Lower leg skin (tissue), 4 donors: ENCODE data around the gene SIK3. TPM values are rescaled to one million over a fixed set of nuclear protein-coding genes. Genes with fewer than 3 reads are reported as not detected.

Source experiments
- DNase-seq, 2 donors: peaks; one replicate each; pipeline ENCODE4 v3.0.0-alpha.2; 2019; ENCODE audit warnings: low spot score in 2 of 2
- H3K4me3 ChIP-seq: fragments of 200-600 bp; sonication (generic); 2 replicates; pipeline ENCODE4 v1.5.1; 2017; ENCODE audit warnings: mild to moderate bottlenecking, low read depth; ENCODE audit not compliant: poor library complexity, severe bottlenecking
- CTCF ChIP-seq, 3 donors: fragments of 450-650 bp; IDR thresholded peaks; one replicate each; pipeline ENCODE4 v1.5.1; 2016; ENCODE audit warnings: antibody characterized with exemption in 3 of 3, mild to moderate bottlenecking in 3 of 3, moderate library complexity in 2 of 3
- POLR2A ChIP-seq, 2 donors: fragments of 450-650 bp; IDR thresholded peaks; one replicate each; pipeline ENCODE4 v1.6.1; 2016 to 2017; ENCODE audit warnings: antibody characterized with exemption in 2 of 2, mild to moderate bottlenecking in 1 of 2, moderate library complexity in 1 of 2
- WGBS, 2 donors: methylation state at CpG; one replicate each; pipeline ENCODE4 v1.1.5; 2018; 5-methylcytosine and 5-hydroxymethylcytosine counted together
- intact Hi-C: fragments of 100-400 bp; cut with DNase I; formaldehyde crosslinking; loops from one replicate; pipeline ENCODE4 v1.15.0; 2023; ENCODE audit warnings: low total_unique reads
- total RNA-seq, 4 donors: library from RNA; depleted of rRNA; stranded (reverse); fragments of >200 nt; gene quantifications; one replicate each; pipeline ENCODE4 v1.1.0, GENCODE V29; 2016

Gene SIK3
- total RNA-seq, 4 donors from 2014 or later = 26.7 to 37.5 (median 30.1) TPM

- TF ChIP-seq CTCF (IDR thresholded peaks at IDR 0.05) (no peak), POLR2A (IDR thresholded peaks at IDR 0.05) (no peak)
- no peak for DNase-seq
- WGBS, 2 donors = 88 to 92% methylated on average over 6 of the region's 6 CpGs
- no peak overlapping the region for H3K4me3 ChIP-seq
- intact Hi-C loops = no loop called here
These were observed 248.7 kb downstream of the SIK3 start for GRCh38 chr11:116849486-116849885.

DNA sequence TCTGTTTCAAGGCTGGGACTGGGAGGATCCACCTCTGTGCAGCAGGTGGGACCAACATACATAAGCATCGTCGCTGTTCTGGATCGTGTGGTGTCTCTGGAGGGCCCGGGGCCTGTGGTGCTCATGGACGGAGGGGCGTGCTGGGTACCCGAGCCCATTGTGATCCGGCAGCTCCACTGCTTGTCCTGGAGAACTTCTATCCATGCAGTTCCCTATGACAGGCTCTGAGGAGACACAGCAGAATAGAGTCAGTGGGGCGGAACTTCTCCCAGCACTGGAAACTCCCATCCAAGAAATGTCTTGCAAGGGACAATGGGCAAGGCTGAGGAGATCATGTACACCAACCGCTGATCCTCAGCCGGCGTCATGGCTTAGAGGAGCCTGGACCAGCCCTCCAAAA is 249.2 kb downstream of the SIK3 start:
- 96 to 100% methylated on average over 8 to 12 of the region's 12 CpGs for WGBS, 2 donors
- no peak for DNase-seq
- no peak overlapping the region for H3K4me3 ChIP-seq
- no peak for TF ChIP-seq POLR2A (IDR thresholded peaks at IDR 0.05)
- no peak for TF ChIP-seq CTCF (IDR thresholded peaks at IDR 0.05)
- intact Hi-C loops = no loop called here

GRCh38 chr11:116847612-116848011 is 250.6 kb downstream of the SIK3 start:
- WGBS, 2 donors = 97 to 100% methylated on average over 3 to 4 of the region's 4 CpGs
- no peak overlapping the region for H3K4me3 ChIP-seq
- intact Hi-C loops = no loop called here
- no peak for DNase-seq
- TF ChIP-seq CTCF (IDR thresholded peaks at IDR 0.05) = no peak
- TF ChIP-seq POLR2A (IDR thresholded peaks at IDR 0.05) = no peak

DNA sequence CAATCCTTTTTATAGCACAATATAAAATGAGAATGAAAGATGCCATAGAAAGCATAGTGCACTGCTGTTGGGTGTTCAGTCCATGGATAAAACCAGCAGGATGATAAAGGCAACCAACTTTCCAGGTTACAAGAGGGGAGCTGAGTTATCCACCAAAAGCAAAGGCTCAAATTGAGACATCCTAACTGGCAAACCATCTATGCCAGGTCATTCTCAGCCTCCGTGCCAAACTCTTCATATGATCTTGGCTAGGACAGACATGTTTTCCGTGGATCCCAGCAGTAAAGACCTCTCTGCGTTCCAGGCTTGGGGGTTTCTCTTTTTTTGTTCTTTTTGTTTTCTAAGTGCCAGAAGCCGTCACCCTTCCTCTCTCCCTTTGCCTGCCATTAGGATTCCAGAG is 253.5 kb downstream of the SIK3 start:
- 81 to 85% methylated on average over 4 of the region's 4 CpGs for WGBS, 2 donors
- TF ChIP-seq CTCF (IDR thresholded peaks at IDR 0.05) = no peak
- TF ChIP-seq POLR2A (IDR thresholded peaks at IDR 0.05) = no peak
- DNase-seq = no peak
- no peak overlapping the region for H3K4me3 ChIP-seq
- intact Hi-C loops = no loop called here

DNA sequence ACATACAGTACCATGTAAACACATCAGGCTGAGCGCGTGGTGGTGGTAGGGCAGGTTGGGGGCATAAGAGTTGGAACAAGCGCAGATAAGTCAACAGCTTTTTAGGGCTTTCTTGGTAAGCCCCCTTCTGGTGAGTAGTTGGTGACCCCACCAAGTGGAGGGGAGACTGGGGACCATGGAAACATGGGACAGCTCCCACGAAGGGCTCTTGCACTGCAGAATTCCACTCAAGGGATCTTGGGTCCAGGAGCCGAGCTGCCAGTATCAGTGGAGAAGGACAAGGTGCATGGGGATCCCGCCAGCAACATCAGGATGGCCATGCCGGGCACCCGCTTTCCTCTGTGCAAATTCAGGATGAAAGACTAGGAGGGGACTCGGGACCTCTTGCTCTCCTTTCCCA is 254.6 kb downstream of the SIK3 start:
- no peak for TF ChIP-seq CTCF (IDR thresholded peaks at IDR 0.05)
- TF ChIP-seq POLR2A (IDR thresholded peaks at IDR 0.05) = no peak
- no peak overlapping the region for H3K4me3 ChIP-seq
- WGBS, 2 donors = 93 to 98% methylated on average over 9 of the region's 9 CpGs
- intact Hi-C loops = no loop called here
- no peak for DNase-seq

DNA sequence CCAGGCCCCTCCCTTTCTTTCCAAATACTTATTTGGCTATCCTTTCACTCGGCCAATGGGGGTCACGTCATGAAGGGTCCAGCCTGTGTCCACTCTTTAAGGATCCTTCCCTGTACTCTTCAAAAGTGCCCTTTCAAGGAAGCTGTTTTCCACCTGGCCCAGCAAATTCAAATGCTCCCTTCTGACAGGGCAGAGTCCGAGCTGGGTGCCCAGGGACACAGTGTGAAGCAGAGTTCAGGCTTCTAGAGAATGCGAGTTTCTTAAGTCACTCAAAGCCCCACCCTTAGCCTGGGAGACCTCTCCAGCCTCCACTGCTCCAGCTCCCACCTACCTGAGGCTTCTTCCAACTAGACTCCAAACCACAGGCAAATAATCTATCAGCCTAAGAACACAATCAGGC is 255.3 kb downstream of the SIK3 start:
- TF ChIP-seq POLR2A (IDR thresholded peaks at IDR 0.05) (no peak), CTCF (IDR thresholded peaks at IDR 0.05) (no peak)
- 83 to 86% methylated on average over 4 of the region's 4 CpGs for WGBS, 2 donors
- H3K4me3 ChIP-seq = no peak overlapping the region
- intact Hi-C loops = no loop called here
- no peak for DNase-seq
